Endothelial cell (in vitro differentiated cells): ENCODE data around the gene METTL3. TPM values are rescaled to one million over a fixed set of nuclear protein-coding genes. Genes with fewer than 3 reads are reported as not detected.

ENCODE experiments used
- DNase-seq: peaks from one replicate; pipeline ENCODE4 v3.0.0; 2021; ENCODE audit warnings: low spot score
- H3K27ac Mint-ChIP-seq: one replicate; pipeline ENCODE4 v1.8.0; 2021; ENCODE audit warnings: mixed read lengths, inconsistent platforms; ENCODE audit not compliant: unreplicated experiment
- H3K27me3 Mint-ChIP-seq: one replicate; pipeline ENCODE4 v1.8.0; 2021; ENCODE audit warnings: mild to moderate bottlenecking, moderate library complexity, mixed read lengths, inconsistent platforms; ENCODE audit not compliant: unreplicated experiment
- H3K36me3 Mint-ChIP-seq: one replicate; pipeline ENCODE4 v1.8.0; 2021; ENCODE audit warnings: mild to moderate bottlenecking, low read depth, mixed read lengths, inconsistent platforms; ENCODE audit not compliant: unreplicated experiment
- H3K4me1 Mint-ChIP-seq: one replicate; pipeline ENCODE4 v1.8.0; 2021; ENCODE audit warnings: mild to moderate bottlenecking, mixed read lengths, inconsistent platforms; ENCODE audit not compliant: unreplicated experiment
- H3K4me3 Mint-ChIP-seq: one replicate; pipeline ENCODE4 v1.8.0; 2021; ENCODE audit warnings: mild to moderate bottlenecking, mixed read lengths, inconsistent platforms; ENCODE audit not compliant: unreplicated experiment
- H3K9me3 Mint-ChIP-seq: one replicate; pipeline ENCODE4 v1.8.0; 2021; ENCODE audit warnings: mixed read lengths, inconsistent platforms; ENCODE audit not compliant: unreplicated experiment
- CTCF ChIP-seq: fragments of 200-600 bp; sonication (generic); IDR thresholded peaks from one replicate; pipeline ENCODE4 v1.5.0; 2021; ENCODE audit warnings: antibody characterized with exemption; ENCODE audit not compliant: unreplicated experiment
- total RNA-seq: library from RNA; stranded (reverse); fragmentation: NEBNext Ultra II Directional; extraction: Animal tissue kit (Norgen Biotek cat#: 25700); gene quantifications from one replicate; pipeline ENCODE4 v1.2.1, GENCODE V29; 2021; ENCODE audit not compliant: unreplicated experiment

The METTL3 gene
- total RNA-seq, 1 donor from 2014 or later = 46.1 TPM

GRCh38 chr14:21534576-21534975 is 23.4 kb upstream of the METTL3 start:
- peaks cover 27% of the 10 kb centered on the region for H3K4me1 Mint-ChIP-seq
- H3K4me3 Mint-ChIP-seq = peak overlapping the region; percentile 84
- H3K9me3 Mint-ChIP-seq = no peaks in the 10 kb centered on the region
- H3K27me3 Mint-ChIP-seq = peaks cover 9% of the 10 kb centered on the region
- H3K27ac Mint-ChIP-seq = peak overlapping the region; percentile 44
- H3K36me3 Mint-ChIP-seq = no peaks in the 10 kb centered on the region
- TF ChIP-seq CTCF = no peak
- DNase-seq = no peak

- Mint-ChIP-seq H3K36me3 (no peaks in the 10 kb centered on the region), H3K9me3 (no peaks in the 10 kb centered on the region), H3K4me1 (peaks cover 22% of the 10 kb centered on the region), H3K27me3 (peaks cover 5% of the 10 kb centered on the region), H3K27ac (no peak overlapping the region), H3K4me3 (no peak overlapping the region)
- no peak for TF ChIP-seq CTCF
- no peak for DNase-seq
These were observed 22.2 kb upstream of the METTL3 start for GRCh38 chr14:21533294-21533693.

- peaks cover 2% of the 10 kb centered on the region for H3K27me3 Mint-ChIP-seq
- no peaks in the 10 kb centered on the region for H3K9me3 Mint-ChIP-seq
- no peak for DNase-seq
- no peak for TF ChIP-seq CTCF
- no peak overlapping the region for H3K4me3 Mint-ChIP-seq
- no peak overlapping the region for H3K27ac Mint-ChIP-seq
- peaks cover 26% of the 10 kb centered on the region for H3K4me1 Mint-ChIP-seq
- H3K36me3 Mint-ChIP-seq = peaks cover 4% of the 10 kb centered on the region
These were observed 18.4 kb upstream of the METTL3 start for GRCh38 chr14:21529515-21529914.

GRCh38 chr14:21528381-21529348 is 17.5 kb upstream of the METTL3 start:
- Mint-ChIP-seq H3K27ac (no peak overlapping the region), H3K9me3 (no peaks in the 10 kb centered on the region), H3K36me3 (peaks cover 7% of the 10 kb centered on the region), H3K27me3 (peaks cover 2% of the 10 kb centered on the region), H3K4me1 (peaks cover 23% of the 10 kb centered on the region), H3K4me3 (no peak overlapping the region)
- TF ChIP-seq CTCF = no peak
- no peak for DNase-seq

- H3K4me1 Mint-ChIP-seq = peaks cover 23% of the 10 kb centered on the region
- H3K27ac Mint-ChIP-seq = peak overlapping the region; percentile 97
- TF ChIP-seq CTCF = no peak
- no peak for DNase-seq
- peaks cover 19% of the 10 kb centered on the region for H3K36me3 Mint-ChIP-seq
- peaks cover 2% of the 10 kb centered on the region for H3K27me3 Mint-ChIP-seq
- H3K9me3 Mint-ChIP-seq = no peaks in the 10 kb centered on the region
- H3K4me3 Mint-ChIP-seq = peak overlapping the region; percentile 95
These were observed 16.2 kb upstream of the METTL3 start for GRCh38 chr14:21527318-21527679.
